PC-9 (cell line): ENCODE measurements around the gene SLC7A6. TPM values are rescaled to one million over a fixed set of nuclear protein-coding genes. Genes with fewer than 3 reads are reported as not detected.

Experiments
- BruUV-seq: library from RNA; stranded (reverse); fragments of 400-500 nt; replicated peaks from 2 replicates; lab custom pipeline; 2021; lab: Mats Ljungman, UMichigan
- CTCF ChIA-PET: fragments of 300-600 bp; sonication (Branson Sonifier 250); formaldehyde crosslinking; loops from one replicate; lab custom pipeline; 2022; ENCODE audit warnings: antibody characterized with exemption; lab: Charles Lee
- POLR2A ChIA-PET: fragments of 300-600 bp; sonication (Branson Sonifier 250); formaldehyde crosslinking; loops from one replicate; lab custom pipeline; 2022; ENCODE audit warnings: antibody characterized with exemption; ENCODE audit not compliant: unreplicated experiment; lab: Charles Lee
- DNase-seq, 2 experiments: peaks; one replicate each; pipeline versions ENCODE4 v3.0.0 to v3.0.0-alpha.2; 2015 to 2022; ENCODE audit warnings: mixed read lengths in 1 of 2
- H2AFZ ChIP-seq: fragments of 200-600 bp; sonication (generic); 2 replicates; pipeline ENCODE4 v1.8.1; 2017; ENCODE audit warnings: antibody characterized with exemption
- H3F3A ChIP-seq: fragments of 200-600 bp; sonication (generic); 2 replicates; pipeline ENCODE4 v1.8.1; 2017; ENCODE audit warnings: antibody characterized with exemption, mild to moderate bottlenecking, low read depth; ENCODE audit not compliant: insufficient read depth
- H3K27ac ChIP-seq: fragments of 200-600 bp; sonication (generic); 2 replicates; pipeline ENCODE4 v1.6.1; 2016; ENCODE audit warnings: mixed run types
- H3K27me3 ChIP-seq: fragments of 200-600 bp; sonication (generic); 2 replicates; pipeline ENCODE4 v1.6.1; 2016; ENCODE audit warnings: low read depth, mixed run types; ENCODE audit not compliant: insufficient read depth
- H3K36me3 ChIP-seq: fragments of 200-600 bp; sonication (generic); 2 replicates; pipeline ENCODE4 v1.6.1; 2016; ENCODE audit warnings: low read depth, mixed run types
- H3K4me1 ChIP-seq: fragments of 200-600 bp; sonication (generic); replicated peaks from 2 replicates; pipeline ENCODE4 v1.6.1; 2016; ENCODE audit warnings: mixed run types; ENCODE audit not compliant: insufficient read depth
- H3K4me2 ChIP-seq: fragments of 200-600 bp; sonication (generic); 2 replicates; pipeline ENCODE4 v1.6.1; 2017; ENCODE audit warnings: mixed run types
- H3K4me3 ChIP-seq: fragments of 200-600 bp; sonication (generic); 2 replicates; pipeline ENCODE4 v1.6.1; 2016; ENCODE audit warnings: mixed run types
- H3K79me2 ChIP-seq: fragments of 200-600 bp; sonication (generic); 2 replicates; pipeline ENCODE4 v1.6.1; 2017; ENCODE audit warnings: low read depth, mixed run types
- H3K9me2 ChIP-seq: fragments of 200-600 bp; sonication (generic); 2 replicates; pipeline ENCODE4 v1.8.1; 2017; ENCODE audit warnings: mild to moderate bottlenecking; ENCODE audit not compliant: insufficient read depth
- H3K9me3 ChIP-seq: fragments of 200-600 bp; sonication (generic); 2 replicates; pipeline ENCODE4 v1.8.1; 2016; ENCODE audit warnings: low read depth; ENCODE audit not compliant: insufficient read depth
- H4K20me1 ChIP-seq: fragments of 200-600 bp; sonication (generic); 2 replicates; pipeline ENCODE4 v1.8.1; 2017; ENCODE audit not compliant: insufficient read depth
- CTCF ChIP-seq: fragments of 200-600 bp; sonication (generic); conservative IDR thresholded peaks from 2 replicates; pipeline ENCODE4 v1.6.1; 2017; ENCODE audit warnings: mixed run types, antibody characterized with exemption, mild to moderate bottlenecking, moderate library complexity
- EZH2 ChIP-seq: fragments of 200-600 bp; sonication (generic); IDR thresholded peaks from 2 replicates; pipeline ENCODE4 v1.8.0; 2017; ENCODE audit warnings: antibody characterized with exemption, low read depth
- intact Hi-C: fragments of 100-400 bp; cut with micrococcal nuclease; formaldehyde crosslinking; loops from one replicate; pipeline ENCODE4 v1.10.0; 2022; ENCODE audit not compliant: unreplicated experiment
- total RNA-seq: library from RNA; stranded (reverse); gene quantifications from 2 replicates; pipeline ENCODE4 v1.2.3, GENCODE V29; 2021

The SLC7A6 gene
- total RNA-seq, 1 experiment from 2014 or later: 44.7 TPM

DNA sequence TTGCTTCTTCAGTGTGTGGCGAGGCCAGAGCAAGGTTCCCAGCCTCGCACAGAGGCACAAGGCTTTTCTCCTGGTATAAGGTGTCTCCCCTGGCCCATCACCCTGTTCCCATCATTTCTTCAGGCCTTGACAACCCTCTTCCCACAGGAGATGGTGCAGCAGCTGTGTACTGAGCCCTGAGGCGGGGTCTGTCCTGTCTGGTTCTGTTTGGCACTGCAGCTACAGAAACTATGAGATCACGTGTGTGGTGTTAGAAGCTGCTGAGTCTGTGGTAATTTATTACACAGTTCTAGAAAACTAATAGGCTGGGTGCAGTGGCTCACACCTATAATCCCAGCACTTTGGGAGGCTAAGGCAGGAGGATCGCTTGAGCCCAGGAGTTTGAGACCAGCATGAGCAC is 11.9 kb upstream of the SLC7A6 start:
- H4K20me1 ChIP-seq: no peaks in the 10 kb centered on the region
- intact Hi-C loops: no loop called here
- TF ChIP-seq CTCF (no peak), EZH2 (no peak)
- ChIA-PET POLR2A (no interaction called here), CTCF (no interaction called here)
- H3K27me3 ChIP-seq: no peaks in the 10 kb centered on the region
- H3K4me2 ChIP-seq: no peak overlapping the region
- DNase-seq: no peak
- no peak overlapping the region for H3K4me3 ChIP-seq
- H2AFZ ChIP-seq: no peak overlapping the region
- H3K4me1 ChIP-seq: peaks cover 10% of the 10 kb centered on the region
- no peaks in the 10 kb centered on the region for H3K9me3 ChIP-seq
- no peaks in the 10 kb centered on the region for H3K9me2 ChIP-seq
- H3F3A ChIP-seq: peaks cover 9% of the 10 kb centered on the region
- BruUV-seq: no TSS peak
- 0 out of 2 replicates have a peak, but pooled peaks cover 2% of the 10 kb centered on the region for H3K79me2 ChIP-seq
- no peaks in the 10 kb centered on the region for H3K36me3 ChIP-seq
- no peak overlapping the region for H3K27ac ChIP-seq

- no TSS peak for BruUV-seq
Measured at GRCh38 chr16:68253721-68254120, 10.6 kb upstream of the SLC7A6 start.

GRCh38 chr16:68255712-68256111 is 8.6 kb upstream of the SLC7A6 start:
- Histone ChIP-seq H3K4me3 (no peak overlapping the region), H3K27me3 (no peaks in the 10 kb centered on the region), H3F3A (peaks cover 26% of the 10 kb centered on the region), H3K4me1 (peaks cover 25% of the 10 kb centered on the region), H4K20me1 (no peaks in the 10 kb centered on the region), H3K9me2 (no peaks in the 10 kb centered on the region), H3K36me3 (no peaks in the 10 kb centered on the region), H3K27ac (no peak overlapping the region), H2AFZ (no peak overlapping the region), H3K4me2 (no peak overlapping the region), H3K79me2 (no peaks in the 10 kb centered on the region), H3K9me3 (no peaks in the 10 kb centered on the region)
- CTCF ChIA-PET: no interaction called here
- intact Hi-C loops: no loop called here
- POLR2A ChIA-PET: no interaction called here
- no peak for DNase-seq
- no peak for TF ChIP-seq EZH2
- TF ChIP-seq CTCF: no peak
- no TSS peak for BruUV-seq

More at GRCh38 chr16:68253721-68254120, 10.6 kb upstream of the SLC7A6 start:
- Histone ChIP-seq H3F3A (peaks cover 22% of the 10 kb centered on the region), H3K27ac (no peak overlapping the region), H3K27me3 (no peaks in the 10 kb centered on the region), H3K4me3 (no peak overlapping the region), H3K36me3 (no peaks in the 10 kb centered on the region), H3K9me3 (no peaks in the 10 kb centered on the region), H4K20me1 (no peaks in the 10 kb centered on the region), H3K4me1 (peaks cover 23% of the 10 kb centered on the region), H2AFZ (no peak overlapping the region), H3K79me2 (no peaks in the 10 kb centered on the region), H3K9me2 (no peaks in the 10 kb centered on the region), H3K4me2 (no peak overlapping the region)
- intact Hi-C loops: no loop called here
- ChIA-PET CTCF (no interaction called here), POLR2A (no interaction called here)
- TF ChIP-seq CTCF: no peak
- TF ChIP-seq EZH2: no peak
- no peak for DNase-seq
